Esophagus muscularis mucosa (tissue), 3 donors: ENCODE results near the gene GRHL3.

ENCODE experiments used
- EP300 ChIP-seq: sonication (generic); formaldehyde crosslinking; IDR thresholded peaks from one replicate; pipeline ENCODE4 v1.6.1; 2017; ENCODE audit warnings: antibody characterized with exemption
- TF ChIP-seq, protein P1 (sequence below), 3 experiments: fragments of 200-600 bp in 2 of 3; fragments of 450-650 bp in 1 of 3; sonication (generic) in 2 of 3; IDR thresholded peaks; one replicate each; pipeline ENCODE4 v1.5.1; 2017 to 2019; ENCODE audit warnings: antibody characterized with exemption in 3 of 3, mild to moderate bottlenecking in 2 of 3, moderate library complexity in 1 of 3

DNA sequence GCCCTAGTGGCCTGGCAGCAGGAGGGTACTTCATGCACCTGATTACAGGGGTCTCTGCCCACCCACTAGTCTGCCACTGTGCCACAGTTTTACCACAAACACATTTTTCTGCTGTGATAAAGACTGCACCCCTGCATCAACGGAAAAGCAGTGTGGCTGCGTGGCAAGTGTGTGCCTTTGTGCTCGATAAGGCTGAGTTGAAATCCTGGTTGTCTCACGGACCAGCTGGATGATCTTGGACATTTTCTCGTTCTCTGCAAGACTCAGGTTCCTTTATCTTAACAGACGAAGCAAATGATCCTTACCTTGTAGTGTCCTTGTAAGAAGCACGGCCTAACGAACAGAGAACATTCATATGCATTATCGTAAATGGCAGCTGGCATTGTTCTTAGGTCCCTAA, 10.2 kb downstream of the GRHL3 start:
- TF ChIP-seq EP300 = no peak
- TF ChIP-seq, protein P1, sequence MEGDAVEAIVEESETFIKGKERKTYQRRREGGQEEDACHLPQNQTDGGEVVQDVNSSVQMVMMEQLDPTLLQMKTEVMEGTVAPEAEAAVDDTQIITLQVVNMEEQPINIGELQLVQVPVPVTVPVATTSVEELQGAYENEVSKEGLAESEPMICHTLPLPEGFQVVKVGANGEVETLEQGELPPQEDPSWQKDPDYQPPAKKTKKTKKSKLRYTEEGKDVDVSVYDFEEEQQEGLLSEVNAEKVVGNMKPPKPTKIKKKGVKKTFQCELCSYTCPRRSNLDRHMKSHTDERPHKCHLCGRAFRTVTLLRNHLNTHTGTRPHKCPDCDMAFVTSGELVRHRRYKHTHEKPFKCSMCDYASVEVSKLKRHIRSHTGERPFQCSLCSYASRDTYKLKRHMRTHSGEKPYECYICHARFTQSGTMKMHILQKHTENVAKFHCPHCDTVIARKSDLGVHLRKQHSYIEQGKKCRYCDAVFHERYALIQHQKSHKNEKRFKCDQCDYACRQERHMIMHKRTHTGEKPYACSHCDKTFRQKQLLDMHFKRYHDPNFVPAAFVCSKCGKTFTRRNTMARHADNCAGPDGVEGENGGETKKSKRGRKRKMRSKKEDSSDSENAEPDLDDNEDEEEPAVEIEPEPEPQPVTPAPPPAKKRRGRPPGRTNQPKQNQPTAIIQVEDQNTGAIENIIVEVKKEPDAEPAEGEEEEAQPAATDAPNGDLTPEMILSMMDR (IDR thresholded peaks at IDR 0.05) = no peak
